ENCODE measurements around the gene DNAJC2. TPM values are rescaled to one million over a fixed set of nuclear protein-coding genes. Genes with fewer than 3 reads are reported as not detected.

Gene DNAJC2
- total RNA-seq, 2 experiments from 2014 or later, result 38.6 to 53.5 TPM

DNA sequence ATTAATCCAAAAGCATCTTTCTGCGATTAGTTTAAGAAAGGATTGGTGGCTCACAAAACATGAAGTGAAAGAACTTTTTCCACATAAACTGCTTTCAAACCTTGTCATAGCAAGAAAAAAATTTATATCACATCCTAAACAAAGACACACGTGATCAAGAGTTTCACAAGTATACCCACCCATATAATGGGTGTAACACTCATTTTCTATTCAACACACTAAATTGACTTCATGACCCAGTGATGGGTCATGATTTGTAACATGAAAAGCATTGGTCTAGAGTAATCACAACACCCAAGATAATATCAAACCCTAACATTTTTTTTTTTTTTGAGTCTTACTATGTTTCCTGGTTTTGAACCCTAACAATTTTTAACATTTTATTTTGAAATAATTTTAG lies 29.7 kb downstream of the DNAJC2 start:
- Histone ChIP-seq H3K36me3 (ENCODE audit: insufficient read depth, low read length) (peaks cover 100% of the 10 kb centered on the region), H3K9me2 (ENCODE audit: insufficient read depth, low read length) (no peaks in the 10 kb centered on the region), H3K27ac (ENCODE audit: low read depth, low read length, poor library complexity, severe bottlenecking) (no peak overlapping the region), H3K4me1 (ENCODE audit: insufficient read depth, low read length, poor library complexity, severe bottlenecking) (no peaks in the 10 kb centered on the region), H3K4me3 (ENCODE audit: low read depth, low read length, poor library complexity, severe bottlenecking) (no peak overlapping the region), H2AFZ (ENCODE audit: low read length) (no peak overlapping the region), H3K79me2 (ENCODE audit: insufficient read depth, low read depth, low read length) (0 out of 2 replicates have a peak, but pooled peaks cover 6% of the 10 kb centered on the region), H3K9me3 (ENCODE audit: low read length) (no peaks in the 10 kb centered on the region), H3K4me2 (ENCODE audit: low read length) (no peak overlapping the region), H4K20me1 (ENCODE audit: insufficient read depth, low read length) (peaks cover 27% of the 10 kb centered on the region)
- ChIA-PET CTCF (ENCODE audit: unreplicated experiment) (no interaction called here), POLR2A (interaction anchor here (1.2 kb wide), 1 partner anchor 9 kb away, joined by 4 read pairs; no protein-coding TSS in a partner anchor)
- BruUV-seq (replicated peaks), result no TSS peak
- intact Hi-C loops (cut with micrococcal nuclease; ENCODE audit: unreplicated experiment), result no loop called here
- TF ChIP-seq, protein P1, sequence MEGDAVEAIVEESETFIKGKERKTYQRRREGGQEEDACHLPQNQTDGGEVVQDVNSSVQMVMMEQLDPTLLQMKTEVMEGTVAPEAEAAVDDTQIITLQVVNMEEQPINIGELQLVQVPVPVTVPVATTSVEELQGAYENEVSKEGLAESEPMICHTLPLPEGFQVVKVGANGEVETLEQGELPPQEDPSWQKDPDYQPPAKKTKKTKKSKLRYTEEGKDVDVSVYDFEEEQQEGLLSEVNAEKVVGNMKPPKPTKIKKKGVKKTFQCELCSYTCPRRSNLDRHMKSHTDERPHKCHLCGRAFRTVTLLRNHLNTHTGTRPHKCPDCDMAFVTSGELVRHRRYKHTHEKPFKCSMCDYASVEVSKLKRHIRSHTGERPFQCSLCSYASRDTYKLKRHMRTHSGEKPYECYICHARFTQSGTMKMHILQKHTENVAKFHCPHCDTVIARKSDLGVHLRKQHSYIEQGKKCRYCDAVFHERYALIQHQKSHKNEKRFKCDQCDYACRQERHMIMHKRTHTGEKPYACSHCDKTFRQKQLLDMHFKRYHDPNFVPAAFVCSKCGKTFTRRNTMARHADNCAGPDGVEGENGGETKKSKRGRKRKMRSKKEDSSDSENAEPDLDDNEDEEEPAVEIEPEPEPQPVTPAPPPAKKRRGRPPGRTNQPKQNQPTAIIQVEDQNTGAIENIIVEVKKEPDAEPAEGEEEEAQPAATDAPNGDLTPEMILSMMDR (conservative IDR thresholded peaks at IDR 0.05; ENCODE audit: low read length), result no peak
- no peak for DNase-seq (ENCODE audit: low spot score)

DNA sequence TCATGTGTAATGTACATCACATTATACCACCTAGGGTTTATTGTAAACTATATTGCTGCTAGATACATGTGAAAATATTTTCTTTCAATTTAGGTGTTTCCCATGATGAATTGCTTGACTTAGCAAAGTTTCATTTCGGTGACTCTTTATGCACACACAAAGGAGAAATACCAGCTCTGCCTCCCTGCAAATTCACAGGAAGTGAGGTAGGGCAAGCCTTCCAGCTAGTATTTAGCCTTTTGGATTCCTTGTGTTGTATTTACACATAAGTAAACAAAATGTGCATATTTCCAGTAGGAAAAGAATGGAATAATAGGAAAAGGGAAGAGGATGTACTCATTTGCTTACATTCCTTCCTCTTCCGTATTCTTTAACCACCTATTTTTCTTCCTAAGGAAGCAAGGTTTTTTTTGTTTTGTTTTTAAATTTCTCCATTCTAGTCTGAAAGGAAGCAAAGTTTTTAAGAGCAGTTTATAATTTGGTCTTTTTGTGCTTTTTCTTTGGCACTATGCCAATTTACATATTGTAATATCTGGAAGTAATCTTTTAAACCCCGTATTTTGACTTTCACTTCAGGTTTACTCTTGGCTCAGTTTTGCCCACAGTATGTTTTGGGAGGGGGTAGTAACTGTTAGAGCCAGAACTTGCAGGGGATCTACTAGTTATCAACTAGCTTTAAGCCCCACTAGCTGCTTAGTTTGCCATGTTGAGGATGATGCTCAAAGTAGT lies 36.9 kb downstream of the DNAJC2 start:
- H3K27ac ChIP-seq (ENCODE audit: low read depth, low read length, poor library complexity, severe bottlenecking), result no peak overlapping the region
- POLR2A ChIA-PET, result interaction anchor here (1.3 to 1.7 kb wide), 2 partner anchors 10 to 22 kb away, joined by 3 to 5 read pairs; partner anchors contain the start of gene PMPCB
- H3K4me2 ChIP-seq (ENCODE audit: low read length), result no peak overlapping the region
- BruUV-seq (replicated peaks), result no TSS peak
- CTCF ChIA-PET (ENCODE audit: unreplicated experiment), result no interaction called here
- no peaks in the 10 kb centered on the region for H4K20me1 ChIP-seq (ENCODE audit: insufficient read depth, low read length)
- H2AFZ ChIP-seq (ENCODE audit: low read length), result no peak overlapping the region
- intact Hi-C loops (cut with micrococcal nuclease; ENCODE audit: unreplicated experiment), result no loop called here
- H3K79me2 ChIP-seq (ENCODE audit: insufficient read depth, low read depth, low read length), result peaks cover 7% of the 10 kb centered on the region; the same call in 1 of the 2 replicates
- no peaks in the 10 kb centered on the region for H3K9me3 ChIP-seq (ENCODE audit: low read length)
- no peak overlapping the region for H3K4me3 ChIP-seq (ENCODE audit: low read depth, low read length, poor library complexity, severe bottlenecking)
- DNase-seq (ENCODE audit: low spot score), result no peak
- no peaks in the 10 kb centered on the region for H3K4me1 ChIP-seq (ENCODE audit: insufficient read depth, low read length, poor library complexity, severe bottlenecking)
- H3K9me2 ChIP-seq (ENCODE audit: insufficient read depth, low read length), result no peaks in the 10 kb centered on the region
- TF ChIP-seq EZH2phosphoT487 (IDR thresholded peaks at IDR 0.05; ENCODE audit: borderline replicate concordance, low read depth, low read length), result no peak
- TF ChIP-seq, protein P1 (conservative IDR thresholded peaks at IDR 0.05; ENCODE audit: low read length), result no peak
- H3K36me3 ChIP-seq (ENCODE audit: insufficient read depth, low read length), result peaks cover 98% of the 10 kb centered on the region

DNA sequence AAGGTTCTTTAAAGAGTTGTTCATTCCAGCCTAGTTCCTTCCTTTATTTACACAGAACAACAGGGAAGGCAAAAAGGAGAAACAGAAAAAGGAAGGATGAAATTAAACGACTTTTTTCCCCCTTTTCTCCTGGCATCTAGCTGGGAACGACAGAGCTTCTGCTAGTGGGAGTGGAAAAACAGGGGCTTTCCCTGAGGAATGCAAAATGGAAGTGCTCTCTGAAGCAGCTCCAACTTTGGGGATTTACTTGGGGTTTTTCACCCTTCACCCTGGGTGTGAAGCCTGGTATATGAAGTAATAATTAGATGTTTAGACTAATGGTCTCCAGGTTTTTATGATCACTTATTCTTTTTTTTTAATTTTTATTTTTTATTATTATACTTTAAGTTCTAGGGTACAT lies 43.1 kb downstream of the DNAJC2 start:
- TF ChIP-seq, protein P1 (conservative IDR thresholded peaks at IDR 0.05; ENCODE audit: low read length), result no peak
- no peak for TF ChIP-seq EZH2phosphoT487 (IDR thresholded peaks at IDR 0.05; ENCODE audit: borderline replicate concordance, low read depth, low read length)
- BruUV-seq (replicated peaks), result no TSS peak
- CTCF ChIA-PET (ENCODE audit: unreplicated experiment), result no interaction called here
- Histone ChIP-seq H4K20me1 (ENCODE audit: insufficient read depth, low read length) (peaks cover 13% of the 10 kb centered on the region; the same call in 1 of the 2 replicates), H3K79me2 (ENCODE audit: insufficient read depth, low read depth, low read length) (peaks cover 38% of the 10 kb centered on the region), H3K4me1 (ENCODE audit: insufficient read depth, low read length, poor library complexity, severe bottlenecking) (peaks cover 21% of the 10 kb centered on the region), H2AFZ (ENCODE audit: low read length) (no peak overlapping the region), H3K4me2 (ENCODE audit: low read length) (no peak overlapping the region), H3K27ac (ENCODE audit: low read depth, low read length, poor library complexity, severe bottlenecking) (no peak overlapping the region), H3K9me2 (ENCODE audit: insufficient read depth, low read length) (no peaks in the 10 kb centered on the region), H3K36me3 (ENCODE audit: insufficient read depth, low read length) (peaks cover 73% of the 10 kb centered on the region), H3K4me3 (ENCODE audit: low read depth, low read length, poor library complexity, severe bottlenecking) (no peak overlapping the region), H3K9me3 (ENCODE audit: low read length) (no peaks in the 10 kb centered on the region)
- intact Hi-C loops (cut with micrococcal nuclease; ENCODE audit: unreplicated experiment), result no loop called here
- DNase-seq (ENCODE audit: low spot score), result no peak
- POLR2A ChIA-PET, result interaction anchor here (0.6 kb wide), 1 partner anchor 10 kb away, joined by 3 read pairs; no protein-coding TSS in a partner anchor

Measured in OCI-LY7 (cell line).